ENCODE measurements around the gene SDC1. TPM values are rescaled to one million over a fixed set of nuclear protein-coding genes. Genes with fewer than 3 reads are reported as not detected.

SDC1 gene
- total RNA-seq, 2 donors from 2014 or later, result 0.24 TPM; not detected in 1

DNA sequence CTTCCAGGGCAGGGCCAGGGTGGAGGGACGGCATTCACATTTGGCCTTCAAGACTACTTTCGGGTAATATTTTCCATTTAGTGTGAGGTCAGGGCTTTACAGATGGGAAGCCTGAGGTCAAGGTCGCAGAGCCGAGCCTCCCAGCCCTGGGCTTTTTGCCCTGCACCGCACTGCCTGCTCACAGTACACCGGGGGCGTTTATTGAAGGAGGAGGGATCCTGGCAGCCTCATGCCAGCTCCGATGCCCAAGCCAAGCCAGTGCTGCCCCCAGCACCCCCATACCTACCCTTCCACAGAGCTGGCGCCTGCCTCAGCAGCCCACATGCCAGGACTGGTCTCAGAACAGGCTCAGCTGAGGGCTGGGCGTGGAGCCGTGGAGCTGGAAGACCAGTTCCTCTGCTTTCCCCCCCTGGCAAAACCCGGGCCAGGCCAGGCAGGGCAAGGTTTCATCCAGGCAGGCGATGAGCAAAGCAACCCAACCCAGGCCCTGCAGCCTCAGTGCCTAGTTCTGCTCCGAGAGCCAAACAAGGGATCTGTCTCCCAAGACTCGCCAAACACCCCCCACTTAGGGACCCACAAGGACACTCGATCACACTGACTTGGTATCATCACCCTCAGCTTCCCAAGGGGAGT is 11.9 kb downstream of the SDC1 start:
- Histone ChIP-seq H3K27ac (no peak overlapping the region), H3K4me3 (no peak overlapping the region), H3K36me3 (no peaks in the 10 kb centered on the region), H3K4me1 (no peaks in the 10 kb centered on the region), H3K9me3 (no peaks in the 10 kb centered on the region), H3K27me3 (no peaks in the 10 kb centered on the region)
- DNase-seq (ENCODE audit: low spot score), result no peak
- TF ChIP-seq, protein P1, sequence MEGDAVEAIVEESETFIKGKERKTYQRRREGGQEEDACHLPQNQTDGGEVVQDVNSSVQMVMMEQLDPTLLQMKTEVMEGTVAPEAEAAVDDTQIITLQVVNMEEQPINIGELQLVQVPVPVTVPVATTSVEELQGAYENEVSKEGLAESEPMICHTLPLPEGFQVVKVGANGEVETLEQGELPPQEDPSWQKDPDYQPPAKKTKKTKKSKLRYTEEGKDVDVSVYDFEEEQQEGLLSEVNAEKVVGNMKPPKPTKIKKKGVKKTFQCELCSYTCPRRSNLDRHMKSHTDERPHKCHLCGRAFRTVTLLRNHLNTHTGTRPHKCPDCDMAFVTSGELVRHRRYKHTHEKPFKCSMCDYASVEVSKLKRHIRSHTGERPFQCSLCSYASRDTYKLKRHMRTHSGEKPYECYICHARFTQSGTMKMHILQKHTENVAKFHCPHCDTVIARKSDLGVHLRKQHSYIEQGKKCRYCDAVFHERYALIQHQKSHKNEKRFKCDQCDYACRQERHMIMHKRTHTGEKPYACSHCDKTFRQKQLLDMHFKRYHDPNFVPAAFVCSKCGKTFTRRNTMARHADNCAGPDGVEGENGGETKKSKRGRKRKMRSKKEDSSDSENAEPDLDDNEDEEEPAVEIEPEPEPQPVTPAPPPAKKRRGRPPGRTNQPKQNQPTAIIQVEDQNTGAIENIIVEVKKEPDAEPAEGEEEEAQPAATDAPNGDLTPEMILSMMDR (IDR thresholded peaks at IDR 0.05), result no peak

DNA sequence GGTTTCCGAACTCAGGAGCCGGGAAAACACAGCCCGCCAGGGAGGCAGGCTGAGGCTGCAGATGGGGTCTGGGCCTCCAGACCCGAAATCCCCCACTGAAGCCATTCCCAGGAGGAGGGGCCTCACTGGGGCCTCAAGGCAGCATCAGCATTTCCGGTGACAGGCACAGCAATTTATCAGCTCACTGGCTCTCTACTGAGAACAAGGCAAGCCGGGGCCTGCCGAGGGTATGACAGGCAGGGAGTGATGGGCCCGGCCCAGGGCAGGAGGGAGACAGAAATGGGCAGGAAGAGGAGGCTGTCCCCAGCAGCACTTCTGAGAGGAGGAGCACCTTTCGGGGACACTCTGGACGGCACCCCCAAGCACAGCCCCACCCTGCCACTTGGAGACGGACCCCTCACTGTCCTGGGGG is 12.5 kb downstream of the SDC1 start:
- H3K4me1 ChIP-seq, result no peaks in the 10 kb centered on the region
- TF ChIP-seq, protein P1 (IDR thresholded peaks at IDR 0.05), result no peak
- H3K27ac ChIP-seq, result no peak overlapping the region
- H3K36me3 ChIP-seq, result no peaks in the 10 kb centered on the region
- no peaks in the 10 kb centered on the region for H3K9me3 ChIP-seq
- no peak overlapping the region for H3K4me3 ChIP-seq
- no peaks in the 10 kb centered on the region for H3K27me3 ChIP-seq
- no peak for DNase-seq (ENCODE audit: low spot score)

DNA sequence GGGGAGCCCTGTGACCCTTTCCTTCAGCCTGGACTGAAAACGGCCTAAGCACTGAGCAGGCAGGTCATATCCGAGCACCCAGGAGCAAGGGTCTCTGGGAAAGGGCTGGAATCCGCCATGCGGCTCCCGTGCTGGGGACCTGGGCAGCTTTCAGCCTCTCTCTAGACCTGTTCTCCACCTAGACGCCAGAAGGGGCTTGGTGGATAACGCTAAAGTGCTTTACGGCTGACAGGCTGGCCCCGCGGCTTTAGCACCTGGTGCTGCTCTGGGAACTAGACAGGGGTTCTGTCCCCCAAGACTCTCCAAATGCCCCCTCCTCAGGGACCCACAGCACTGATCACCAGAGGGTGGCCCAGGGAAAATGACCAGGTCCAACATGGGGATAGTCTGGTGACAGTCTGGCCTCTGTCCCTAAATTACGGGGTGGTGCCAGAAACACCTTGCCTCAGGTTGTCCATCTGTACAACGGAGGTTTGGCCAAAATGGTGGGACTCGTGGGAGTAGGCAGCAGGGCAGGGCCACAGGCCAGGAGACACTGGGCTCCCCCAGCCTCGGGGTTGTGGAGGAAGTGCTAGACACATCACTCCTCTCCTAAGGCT is 13.0 kb downstream of the SDC1 start:
- Histone ChIP-seq H3K36me3 (no peaks in the 10 kb centered on the region), H3K4me1 (no peaks in the 10 kb centered on the region), H3K27me3 (no peaks in the 10 kb centered on the region), H3K9me3 (no peaks in the 10 kb centered on the region), H3K27ac (no peak overlapping the region), H3K4me3 (no peak overlapping the region)
- TF ChIP-seq, protein P1 (IDR thresholded peaks at IDR 0.05), result no peak
- no peak for DNase-seq (ENCODE audit: low spot score)

DNA sequence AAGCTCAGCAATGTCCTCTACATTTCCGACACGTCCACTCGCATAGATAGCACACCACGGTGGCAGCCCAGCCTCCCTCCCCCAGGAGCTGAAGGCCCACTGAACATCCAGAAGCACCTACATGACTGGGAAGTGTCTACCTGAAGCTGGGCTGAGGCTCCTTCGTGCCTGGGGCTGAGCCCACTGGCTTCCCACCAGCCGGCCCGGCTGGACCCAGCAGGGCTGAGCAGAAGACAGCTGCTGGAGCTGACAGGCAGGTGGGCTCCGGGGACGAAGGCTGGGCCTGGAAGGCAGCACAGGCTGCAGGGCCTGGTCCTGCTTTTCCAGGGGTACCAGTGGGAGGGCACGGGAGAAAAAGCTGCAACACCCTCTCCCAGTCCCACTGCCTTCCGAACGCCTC is 13.5 kb downstream of the SDC1 start:
- Histone ChIP-seq H3K36me3 (no peaks in the 10 kb centered on the region), H3K9me3 (no peaks in the 10 kb centered on the region), H3K27ac (no peak overlapping the region), H3K27me3 (no peaks in the 10 kb centered on the region), H3K4me3 (no peak overlapping the region), H3K4me1 (no peaks in the 10 kb centered on the region)
- DNase-seq (ENCODE audit: low spot score), result no peak
- TF ChIP-seq, protein P1 (IDR thresholded peaks at IDR 0.05), result no peak

DNA sequence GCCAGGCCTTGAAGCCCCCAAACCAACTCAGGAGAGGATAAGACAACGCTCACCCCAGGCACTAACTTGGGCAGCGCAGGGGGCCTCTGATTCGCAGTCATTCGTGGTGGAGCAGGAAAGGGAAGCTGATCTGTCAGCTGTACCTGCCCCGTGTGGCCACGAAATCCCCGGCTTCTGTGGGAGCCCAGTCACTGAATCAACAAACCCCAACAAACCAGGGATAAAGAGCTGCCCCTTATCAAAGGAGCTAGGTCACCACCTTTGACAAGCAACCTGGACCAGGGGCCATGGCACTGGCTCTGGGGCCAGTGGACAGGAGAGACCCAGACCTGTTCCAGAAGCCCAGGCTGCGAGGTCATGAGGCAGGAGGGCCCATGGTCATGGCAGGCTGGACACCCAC is 14.5 kb downstream of the SDC1 start:
- Histone ChIP-seq H3K27me3 (no peaks in the 10 kb centered on the region), H3K27ac (no peak overlapping the region), H3K36me3 (no peaks in the 10 kb centered on the region), H3K4me3 (no peak overlapping the region), H3K9me3 (no peaks in the 10 kb centered on the region), H3K4me1 (no peaks in the 10 kb centered on the region)
- no peak for DNase-seq (ENCODE audit: low spot score)
- TF ChIP-seq, protein P1 (IDR thresholded peaks at IDR 0.05), result no peak

All from right atrium auricular region (tissue), 2 donors.